ENCODE results near the gene PRKCD.

PRKCD gene

DNA sequence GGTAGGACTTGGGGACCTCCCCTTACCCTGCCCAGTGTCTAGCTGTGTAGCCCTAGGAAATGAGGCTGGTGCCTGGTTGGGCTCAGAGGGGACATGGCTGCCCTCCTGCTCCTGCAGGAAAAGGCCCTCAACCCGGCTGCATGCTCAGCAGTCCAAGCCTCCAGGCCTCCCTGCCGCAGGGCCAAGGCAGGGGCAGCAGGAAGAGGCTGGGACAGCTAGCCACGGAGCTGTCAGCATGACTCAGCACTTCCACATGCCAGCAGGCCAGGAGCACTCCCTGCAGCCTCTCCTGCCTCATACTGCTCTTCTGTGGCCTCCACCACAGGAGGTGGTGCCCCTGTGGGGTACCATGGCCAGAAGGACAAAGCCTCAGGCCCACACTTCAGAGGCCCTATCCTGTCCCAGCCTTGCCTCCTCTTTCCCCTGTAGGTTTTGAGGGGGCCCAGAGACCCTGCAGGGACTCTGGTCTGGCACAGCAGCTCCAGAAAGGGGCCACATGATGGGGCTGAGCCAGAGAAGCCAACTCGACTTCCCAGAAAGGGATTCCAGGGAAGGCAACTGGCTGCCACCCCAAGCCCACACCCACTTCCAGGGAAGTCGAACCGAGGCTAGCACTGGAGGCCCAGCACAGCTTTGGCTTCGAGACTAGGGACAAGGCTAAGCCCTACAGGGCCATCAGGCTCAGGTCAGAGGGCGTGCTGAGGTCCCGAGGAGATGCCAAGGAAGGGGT lies 75.3 kb downstream of the PRKCD start:
- DNase-seq: peak; percentile 45 to 67

DNA sequence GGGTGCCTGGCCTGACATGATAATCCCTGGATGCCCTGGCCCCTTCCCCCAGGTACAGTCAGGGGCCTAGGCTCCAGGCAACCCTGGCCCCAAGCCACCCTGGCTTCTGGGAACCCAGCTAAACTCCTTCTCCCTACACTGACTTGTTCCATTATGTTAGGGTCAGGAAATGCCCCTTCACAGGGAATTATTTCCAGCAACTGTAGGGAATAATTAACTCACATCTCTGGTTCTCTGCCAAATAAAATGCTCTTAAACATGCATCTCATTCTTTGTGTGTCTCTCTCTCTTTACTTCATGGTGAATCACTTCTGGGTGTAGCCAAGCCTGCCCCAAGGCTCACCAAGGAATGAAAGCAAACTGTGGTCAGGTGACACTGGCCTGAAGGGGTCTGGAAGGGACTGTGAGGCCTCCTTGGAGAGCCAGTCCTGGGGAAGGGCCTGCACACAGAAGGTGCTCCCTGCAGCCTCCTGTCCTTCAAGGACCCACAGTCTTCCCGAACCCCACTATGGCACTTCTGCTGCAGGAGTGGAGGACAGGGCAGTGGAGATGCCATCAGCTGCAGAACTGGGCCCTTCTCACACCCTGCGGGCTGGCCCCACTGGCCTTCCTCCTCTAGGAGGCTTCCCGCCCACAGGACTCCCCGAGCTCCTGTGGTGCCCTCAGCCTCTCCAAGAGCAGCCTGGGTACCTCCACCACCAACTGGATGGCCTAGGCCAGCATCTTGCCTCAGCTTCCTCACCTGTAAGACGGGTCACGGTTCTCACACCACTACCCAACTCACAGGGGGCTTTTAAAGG lies 77.2 kb downstream of the PRKCD start:
- no peak for DNase-seq

DNA sequence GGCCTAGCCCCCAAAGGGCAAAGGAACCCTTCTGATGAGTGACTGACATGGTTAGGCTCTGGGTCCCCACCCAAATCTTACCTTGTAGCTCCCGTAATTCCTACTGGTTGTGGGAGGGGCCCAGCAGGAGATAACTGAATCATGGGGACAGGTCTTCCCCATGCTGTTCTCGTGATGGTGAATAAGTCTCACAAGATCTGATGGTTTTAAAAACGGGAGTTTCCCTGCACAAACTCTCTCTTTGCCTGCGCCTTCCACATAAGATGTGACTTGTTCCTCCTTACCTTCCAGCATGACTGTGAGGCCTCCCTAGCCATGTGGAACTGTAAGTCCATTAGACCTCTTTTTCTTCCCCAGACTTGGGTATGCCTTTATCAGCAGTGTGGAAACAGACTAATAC lies 77.9 kb downstream of the PRKCD start:
- no peak for DNase-seq

DNA sequence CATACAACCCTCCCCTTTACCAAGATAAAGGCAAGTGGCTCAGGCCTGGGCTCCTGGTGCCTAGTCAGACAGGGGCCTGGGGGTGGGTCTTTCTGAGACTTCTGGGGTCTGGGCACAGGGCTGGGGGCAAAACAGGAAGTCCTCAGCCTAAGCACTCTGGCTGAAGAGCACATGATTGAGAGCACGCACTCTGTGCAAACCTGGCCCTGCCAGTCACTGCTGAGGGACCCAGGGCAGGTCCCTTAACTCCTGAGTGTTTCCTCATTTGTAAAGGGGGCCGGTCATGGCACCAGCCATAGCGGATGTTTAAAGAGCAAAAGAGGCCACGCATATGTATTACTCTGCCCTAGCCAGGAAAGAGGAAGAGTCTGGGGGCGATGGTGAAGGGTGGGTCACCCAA lies 78.8 kb downstream of the PRKCD start:
- DNase-seq: no peak

DNA sequence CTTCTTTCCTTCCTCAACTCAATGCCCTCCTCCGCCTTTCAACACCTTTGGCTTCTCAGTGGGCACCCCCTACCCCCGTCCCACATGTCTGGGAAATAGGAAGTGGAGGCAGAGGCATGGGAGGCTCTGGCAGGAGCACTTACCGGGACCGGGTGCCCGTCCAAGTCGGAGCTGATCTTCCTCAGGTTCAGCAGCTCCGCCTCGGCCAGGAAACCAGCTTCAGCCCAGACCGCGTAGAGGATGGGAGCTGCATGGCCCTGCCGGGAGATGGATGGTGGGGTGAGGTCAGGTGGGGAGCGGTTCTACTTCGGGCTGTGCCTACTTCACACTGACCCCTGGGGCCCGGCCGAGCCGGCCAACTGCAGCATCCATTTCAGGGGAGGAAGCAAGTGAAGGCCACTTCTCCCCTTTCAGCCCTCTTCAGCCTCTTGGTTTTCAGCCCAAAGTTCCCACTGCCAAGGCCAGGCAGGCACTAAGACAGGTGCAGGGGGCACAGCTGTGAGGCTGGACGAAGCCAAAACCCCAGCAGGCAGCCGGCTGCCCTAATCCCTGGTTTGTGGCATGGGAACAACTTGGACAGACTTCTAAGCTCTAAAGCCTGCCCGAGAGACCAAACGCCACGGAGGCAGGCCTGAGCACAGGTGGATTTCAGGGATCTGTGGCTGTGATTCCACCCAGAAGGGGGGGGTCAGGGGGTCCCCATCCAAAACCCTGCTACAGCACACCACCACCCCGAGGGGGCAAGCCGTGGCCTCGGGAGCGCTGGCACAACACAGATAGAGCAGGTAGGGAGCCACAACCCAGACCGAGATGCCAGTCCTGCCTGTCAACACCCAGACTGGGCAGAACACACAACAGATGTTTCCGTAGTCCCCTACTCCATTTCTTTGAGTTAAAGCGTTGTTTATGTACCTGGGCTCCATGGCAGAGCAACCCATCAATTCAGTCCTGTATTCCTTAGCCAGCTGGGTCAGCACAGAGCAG lies 80.3 kb downstream of the PRKCD start:
- no peak for DNase-seq

DNA sequence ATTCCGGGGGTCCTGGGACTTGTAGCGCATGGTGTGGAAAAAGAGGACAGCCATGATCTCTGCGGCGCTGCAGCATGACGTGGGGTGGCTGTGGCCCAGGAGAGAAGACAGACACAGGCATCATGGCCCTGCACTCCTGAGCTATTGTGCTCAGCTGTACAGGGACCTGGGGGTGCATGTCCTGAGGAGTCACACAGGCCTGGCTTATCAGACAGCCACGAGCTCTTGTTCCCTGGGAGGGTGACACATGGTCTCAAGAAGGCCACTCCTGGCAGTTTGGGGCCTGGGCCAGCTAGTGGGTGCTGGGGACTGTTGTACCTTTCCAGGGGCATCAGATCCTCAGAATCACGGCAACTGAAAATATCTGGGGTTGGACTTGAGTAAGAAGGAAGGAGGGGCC lies 81.1 kb downstream of the PRKCD start:
- DNase-seq: no peak

Data from Kasumi-1 (cell line).